Trophoblast cell (in vitro differentiated cells and primary cell): ENCODE results near the gene PRR35.
A peak's percentile ranks its signal among the peaks of the same experiment; 100 is the strongest.

Source experiments
- DNase-seq, 2 donors: peaks; one replicate each; pipeline ENCODE4 v3.0.0-alpha.2; 2016
- H2AFZ ChIP-seq: 2 replicates; pipeline ENCODE4 v1.6.1; 2013; ENCODE audit warnings: low read length, moderate library complexity, mild to moderate bottlenecking; ENCODE audit not compliant: insufficient read depth, poor library complexity
- H2AK5ac ChIP-seq: 2 replicates; pipeline ENCODE4 v1.6.1; 2013; ENCODE audit warnings: mild to moderate bottlenecking, low read length
- H2BK120ac ChIP-seq: 2 replicates; pipeline ENCODE4 v1.6.1; 2013; ENCODE audit warnings: low read length, mild to moderate bottlenecking, moderate library complexity; ENCODE audit not compliant: insufficient read depth, poor library complexity
- H2BK12ac ChIP-seq: 2 replicates; pipeline ENCODE4 v1.6.1; 2013; ENCODE audit warnings: mild to moderate bottlenecking, low read length, moderate library complexity
- H2BK5ac ChIP-seq: 2 replicates; pipeline ENCODE4 v1.6.1; 2013; ENCODE audit warnings: low read length, low read depth, moderate library complexity, mild to moderate bottlenecking; ENCODE audit not compliant: poor library complexity
- H3K14ac ChIP-seq: 2 replicates; pipeline ENCODE4 v1.6.1; 2013; ENCODE audit warnings: mild to moderate bottlenecking, low read length
- H3K18ac ChIP-seq: 2 replicates; pipeline ENCODE4 v1.6.1; 2013; ENCODE audit warnings: mild to moderate bottlenecking, low read length
- H3K23ac ChIP-seq: 2 replicates; pipeline ENCODE4 v1.6.1; 2013; ENCODE audit warnings: low read length
- H3K27ac ChIP-seq: 2 replicates; pipeline ENCODE4 v1.5.1; 2013; ENCODE audit warnings: low read depth, mild to moderate bottlenecking, inconsistent platforms, low read length, moderate library complexity
- H3K27me3 ChIP-seq: 2 replicates; pipeline ENCODE4 v1.6.1; 2013; ENCODE audit warnings: inconsistent platforms, mild to moderate bottlenecking, low read length, moderate library complexity; ENCODE audit not compliant: insufficient read depth
- H3K36me3 ChIP-seq, 2 experiments: 1 replicate in 1 of 2; 2 replicates in 1 of 2; pipeline ENCODE4 v1.6.1; 2013; ENCODE audit warnings: low read length in 2 of 2, mild to moderate bottlenecking in 2 of 2, moderate library complexity in 1 of 2; ENCODE audit not compliant: insufficient read depth in 2 of 2, control insufficient read depth in 1 of 2
- H3K4ac ChIP-seq: 2 replicates; pipeline ENCODE4 v1.6.1; 2013; ENCODE audit warnings: low read depth, mild to moderate bottlenecking, low read length, moderate library complexity
- H3K4me1 ChIP-seq, 2 experiments: 1 replicate in 1 of 2; 2 replicates in 1 of 2; pipeline ENCODE4 v1.6.1; 2013; ENCODE audit warnings: low read length in 2 of 2, mild to moderate bottlenecking in 2 of 2, moderate library complexity in 1 of 2; ENCODE audit not compliant: insufficient read depth in 2 of 2, control insufficient read depth in 1 of 2
- H3K4me2 ChIP-seq: 2 replicates; pipeline ENCODE4 v1.6.1; 2013; ENCODE audit warnings: inconsistent platforms, mild to moderate bottlenecking, low read length, moderate library complexity
- H3K4me3 ChIP-seq: 2 replicates; pipeline ENCODE4 v1.5.1; 2013; ENCODE audit warnings: mild to moderate bottlenecking, low read depth, low read length, inconsistent platforms
- H3K79me1 ChIP-seq: one replicate; pipeline ENCODE4 v1.6.1; 2013; ENCODE audit warnings: low read length
- H3K79me2 ChIP-seq: 2 replicates; pipeline ENCODE4 v1.6.1; 2013; ENCODE audit warnings: low read length, mild to moderate bottlenecking; ENCODE audit not compliant: control insufficient read depth, insufficient read depth, poor library complexity
- H3K9ac ChIP-seq: 2 replicates; pipeline ENCODE4 v1.6.1; 2013; ENCODE audit warnings: mild to moderate bottlenecking, low read length
- H3K9me3 ChIP-seq: 2 replicates; pipeline ENCODE4 v1.6.1; 2013; ENCODE audit warnings: low read depth, mild to moderate bottlenecking, control low read depth, inconsistent platforms, low read length; ENCODE audit not compliant: insufficient read depth
- H4K12ac ChIP-seq: 2 replicates; pipeline ENCODE4 v1.6.1; 2013; ENCODE audit warnings: low read depth, mild to moderate bottlenecking, low read length, moderate library complexity
- H4K8ac ChIP-seq: 2 replicates; pipeline ENCODE4 v1.6.1; 2013; ENCODE audit warnings: low read depth, mild to moderate bottlenecking, low read length, moderate library complexity
- H4K91ac ChIP-seq: one replicate; pipeline ENCODE4 v1.6.1; 2013; ENCODE audit warnings: low read depth, mild to moderate bottlenecking, low read length, moderate library complexity
- WGBS: extraction: QIAGEN DNeasy Blood & Tissue Kit; methylation state at CpG from one replicate; pipeline ENCODE4 v1.1.7; 2013; ENCODE audit warnings: missing lambda C conversion rate; ENCODE audit not compliant: insufficient read length, insufficient coverage; ENCODE audit errors: extremely low coverage; 5-methylcytosine and 5-hydroxymethylcytosine counted together

PRR35 gene

DNA sequence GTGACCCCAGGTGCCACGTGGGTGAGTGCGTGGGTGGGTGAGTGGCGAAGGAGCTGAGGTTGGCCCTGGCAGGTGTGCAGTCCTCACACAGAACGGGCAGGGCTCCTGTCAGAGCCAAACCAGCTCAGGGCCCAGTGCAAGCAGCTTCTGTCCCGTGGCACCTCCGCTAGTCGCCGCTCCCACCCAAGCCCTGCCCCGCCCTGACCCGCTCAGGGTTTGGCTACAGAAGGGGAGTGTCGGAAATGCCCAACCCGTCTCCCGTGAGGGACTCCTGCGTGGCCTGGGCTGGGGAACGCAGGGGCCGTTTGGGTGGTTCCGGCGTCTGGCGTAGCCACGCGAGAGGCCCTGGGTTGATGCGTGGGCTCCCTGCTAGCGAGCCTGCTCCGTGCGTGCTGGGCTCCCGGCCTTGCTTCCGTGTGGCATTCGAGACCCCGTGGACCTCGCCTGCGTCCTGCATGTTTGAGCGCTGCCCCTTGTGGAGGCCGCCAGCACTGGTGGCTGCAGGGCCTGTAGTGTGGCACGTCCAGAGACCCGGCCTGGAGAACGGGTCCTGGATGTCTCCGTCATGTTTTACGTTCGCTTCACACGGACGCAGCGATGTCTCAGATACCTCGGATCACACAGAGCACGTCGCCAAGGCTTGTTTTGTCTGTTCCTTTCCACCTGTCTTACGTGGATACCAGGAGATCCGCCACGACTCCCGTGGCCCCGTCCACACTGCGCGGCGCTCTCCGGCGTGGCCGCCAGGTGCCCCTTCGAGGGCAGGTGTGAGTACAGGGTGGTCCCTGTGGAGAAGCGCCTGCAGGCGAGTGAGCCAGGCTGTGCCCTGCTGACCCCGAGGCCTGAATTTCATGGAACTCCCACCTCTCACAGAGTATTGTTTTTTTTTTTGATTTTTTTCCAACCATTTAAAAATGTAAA is 22.5 kb upstream of the PRR35 start:
- Histone ChIP-seq H3K4me3 (no peak overlapping the region), H2BK120ac (no peak overlapping the region), H3K27me3 (no peaks in the 10 kb centered on the region), H3K4me1 (peaks cover 3 to 4% of the 10 kb centered on the region in 2 experiments), H2AK5ac (no peak overlapping the region), H3K23ac (no peak overlapping the region), H3K79me2 (peaks cover 6% of the 10 kb centered on the region), H2AFZ (no peak overlapping the region), H4K8ac (no peak overlapping the region), H2BK5ac (no peak overlapping the region), H3K79me1 (no peaks in the 10 kb centered on the region), H4K12ac (no peak overlapping the region), H3K9ac (no peak overlapping the region), H3K18ac (no peak overlapping the region), H3K4ac (no peak overlapping the region), H3K27ac (no peak overlapping the region), H3K4me2 (no peak overlapping the region), H3K9me3 (peaks cover 2% of the 10 kb centered on the region), H2BK12ac (no peak overlapping the region), H3K14ac (no peak overlapping the region), H3K36me3 (peaks cover 14 to 24% of the 10 kb centered on the region in 2 experiments), H4K91ac (no peak overlapping the region)
- no peak for DNase-seq
- WGBS: no CpG with 5 or more reads among the region's 60 CpGs

DNA sequence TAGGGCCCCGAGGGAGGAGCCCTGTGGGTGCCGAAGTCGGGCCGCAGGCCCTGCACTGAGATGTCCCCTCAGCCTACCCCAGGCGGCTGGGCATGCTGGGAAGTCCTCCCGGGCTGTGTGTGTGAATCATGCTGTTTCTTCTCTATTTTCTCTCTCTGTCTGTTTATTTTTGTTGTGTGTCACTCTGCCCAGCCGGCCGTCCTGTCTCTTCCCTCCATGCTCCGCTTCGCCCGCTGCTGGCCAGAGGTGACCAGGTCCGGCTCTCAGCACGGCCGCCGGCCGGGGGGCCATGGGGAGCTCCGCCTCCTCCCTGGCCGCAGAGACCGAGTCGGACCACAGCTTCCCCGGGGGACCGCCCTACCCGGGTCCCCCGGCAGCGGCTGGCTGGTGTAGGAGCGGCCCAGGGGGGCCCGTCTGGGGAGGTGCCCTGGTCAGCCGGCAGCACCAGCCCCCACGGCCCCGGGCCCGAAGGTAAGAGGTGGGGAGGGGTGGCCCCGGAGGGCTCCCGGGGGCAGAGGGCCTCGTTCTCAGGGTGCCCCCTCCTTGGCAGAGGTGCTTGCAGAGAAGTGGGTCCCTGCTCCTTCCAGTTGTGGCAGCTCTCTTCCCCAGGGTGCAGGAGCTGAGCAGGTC is 20.2 kb upstream of the PRR35 start:
- Histone ChIP-seq H3K4ac (no peak overlapping the region), H2BK5ac (no peak overlapping the region)

GRCh38 chr16:540645-541340 is 19.4 kb upstream of the PRR35 start:
- Histone ChIP-seq H3K27ac (no peak overlapping the region), H3K4me3 (no peak overlapping the region), H3K4me1 (no peaks in the 10 kb centered on the region), H4K12ac (no peak overlapping the region), H3K36me3 (peaks cover 14 to 22% of the 10 kb centered on the region in 2 experiments), H3K79me1 (no peaks in the 10 kb centered on the region), H3K79me2 (no peaks in the 10 kb centered on the region), H3K4ac (peak overlapping the region; percentile 28), H3K14ac (no peak overlapping the region), H2BK120ac (no peak overlapping the region), H4K91ac (no peak overlapping the region), H3K23ac (no peak overlapping the region), H2AFZ (no peak overlapping the region), H3K9ac (no peak overlapping the region), H2AK5ac (no peak overlapping the region), H3K18ac (no peak overlapping the region), H3K9me3 (peaks cover 2% of the 10 kb centered on the region), H4K8ac (no peak overlapping the region), H2BK5ac (no peak overlapping the region), H3K4me2 (no peak overlapping the region), H3K27me3 (no peaks in the 10 kb centered on the region), H2BK12ac (no peak overlapping the region)
- DNase-seq: no peak
- WGBS: no CpG with 5 or more reads among the region's 29 CpGs

More for the DNA sequence above, 20.2 kb upstream of the PRR35 start:
- H3K18ac ChIP-seq: no peak overlapping the region
- H4K8ac ChIP-seq: no peak overlapping the region
- H2AFZ ChIP-seq: no peak overlapping the region
- no peak overlapping the region for H2BK12ac ChIP-seq
- H3K79me2 ChIP-seq: no peaks in the 10 kb centered on the region
- no peak overlapping the region for H4K12ac ChIP-seq
- H3K4me2 ChIP-seq: no peak overlapping the region
- H4K91ac ChIP-seq: no peak overlapping the region
- no peaks in the 10 kb centered on the region for H3K4me1 ChIP-seq
- WGBS: no CpG with 5 or more reads among the region's 34 CpGs
- H3K27ac ChIP-seq: no peak overlapping the region
- no peak for DNase-seq
- no peak overlapping the region for H3K14ac ChIP-seq
- H3K4me3 ChIP-seq: no peak overlapping the region
- peaks cover 14 to 24% of the 10 kb centered on the region in 2 experiments for H3K36me3 ChIP-seq
- H3K9me3 ChIP-seq: peaks cover 2% of the 10 kb centered on the region
- no peaks in the 10 kb centered on the region for H3K27me3 ChIP-seq
- H2BK120ac ChIP-seq: no peak overlapping the region
- no peak overlapping the region for H2AK5ac ChIP-seq
- no peaks in the 10 kb centered on the region for H3K79me1 ChIP-seq
- no peak overlapping the region for H3K9ac ChIP-seq
- no peak overlapping the region for H3K23ac ChIP-seq

DNA sequence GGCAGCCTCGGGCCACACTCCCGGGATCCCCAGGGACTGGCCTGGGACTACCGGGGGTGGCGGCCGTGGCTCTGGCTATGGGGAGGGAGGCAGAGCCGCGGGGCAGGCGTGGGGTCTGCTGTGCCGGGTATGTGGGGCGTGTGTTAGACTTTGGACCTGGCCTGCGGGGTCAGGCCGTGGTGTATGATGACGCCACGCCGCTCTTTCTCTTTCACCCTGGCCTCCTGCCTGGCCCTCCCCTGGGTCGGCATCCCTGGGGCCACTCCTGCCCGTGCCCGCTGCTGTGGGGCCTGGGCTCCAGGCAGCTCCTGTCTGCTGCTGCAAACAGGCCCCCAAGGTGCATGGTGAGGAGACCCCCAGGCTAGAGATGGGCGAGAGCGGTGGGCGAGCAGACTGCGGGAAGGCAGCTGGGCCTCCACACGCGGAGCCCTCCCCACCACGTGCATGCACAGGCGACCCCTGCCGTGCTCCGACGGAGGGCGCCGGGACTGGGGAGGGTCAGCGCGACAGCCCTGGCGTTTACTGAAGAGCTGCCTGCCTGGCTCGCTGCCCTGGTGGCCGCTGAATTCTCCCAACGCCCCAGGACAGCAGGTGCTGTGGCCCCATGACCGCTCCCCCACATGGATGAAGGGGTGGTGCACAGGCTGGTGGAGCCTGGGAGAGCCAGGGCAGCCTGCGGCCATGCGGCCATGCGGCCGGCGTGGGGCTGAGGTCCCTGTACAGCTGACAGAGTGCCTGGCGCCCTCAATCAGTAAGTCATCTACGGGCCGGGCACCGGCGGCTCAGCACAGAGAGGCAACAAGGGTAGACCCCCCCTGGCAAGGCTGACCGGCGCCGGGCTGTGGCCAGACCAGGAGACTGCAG is 16.7 kb upstream of the PRR35 start:
- Histone ChIP-seq H3K9me3 (no peaks in the 10 kb centered on the region), H3K4me2 (no peak overlapping the region)
- no CpG with 5 or more reads among the region's 51 CpGs for WGBS

More for the DNA sequence above, 16.7 kb upstream of the PRR35 start:
- H3K27ac ChIP-seq: no peak overlapping the region
- no peak overlapping the region for H2AK5ac ChIP-seq
- no peak overlapping the region for H4K12ac ChIP-seq
- H4K8ac ChIP-seq: no peak overlapping the region
- H2BK12ac ChIP-seq: no peak overlapping the region
- H3K79me1 ChIP-seq: no peaks in the 10 kb centered on the region
- no peak overlapping the region for H3K14ac ChIP-seq
- no peak overlapping the region for H3K18ac ChIP-seq
- no peak overlapping the region for H3K4ac ChIP-seq
- no peaks in the 10 kb centered on the region for H3K4me1 ChIP-seq
- H3K36me3 ChIP-seq: peaks cover 8 to 18% of the 10 kb centered on the region in 2 experiments
- H3K23ac ChIP-seq: no peak overlapping the region
- no peak for DNase-seq
- H2BK5ac ChIP-seq: no peak overlapping the region
- no peak overlapping the region for H2AFZ ChIP-seq
- no peaks in the 10 kb centered on the region for H3K79me2 ChIP-seq
- no peak overlapping the region for H3K9ac ChIP-seq
- H4K91ac ChIP-seq: no peak overlapping the region
- H3K27me3 ChIP-seq: no peaks in the 10 kb centered on the region
- H2BK120ac ChIP-seq: no peak overlapping the region
- H3K4me3 ChIP-seq: no peak overlapping the region
